Keratinocyte (primary cell): ENCODE results near the gene CENPL. TPM values are rescaled to one million over a fixed set of nuclear protein-coding genes. Genes with fewer than 3 reads are reported as not detected.

ENCODE experiments used
- DNase-seq: peaks from one replicate; pipeline ENCODE4 v3.0.0-alpha.2; 2011; ENCODE audit warnings: low read depth, missing footprints, low spot score
- FAIRE-seq: peaks from 2 replicates; lab custom pipeline; 2011; peaks lifted over from hg19 to GRCh38; lab: Jason Lieb, UNC
- H2AFZ ChIP-seq: 2 replicates; pipeline ENCODE4 v1.6.0; 2012; ENCODE audit warnings: low read length, control low read depth, inconsistent platforms; ENCODE audit not compliant: control insufficient read depth
- H3K27ac ChIP-seq: 2 replicates; pipeline ENCODE4 v1.5.1; 2011; ENCODE audit warnings: low read length; ENCODE audit not compliant: control insufficient read depth, insufficient read depth
- H3K27me3 ChIP-seq: 3 replicates; pipeline ENCODE4 v1.6.0; 2011; ENCODE audit warnings: low read length; ENCODE audit not compliant: control insufficient read depth, insufficient read depth; ENCODE audit errors: extremely low read depth
- H3K36me3 ChIP-seq, 2 experiments: 2 replicates in 1 of 2; 3 replicates in 1 of 2; pipeline ENCODE4 v1.5.1; 2011; ENCODE audit warnings: low read length in 2 of 2, mild to moderate bottlenecking in 1 of 2; ENCODE audit not compliant: control insufficient read depth in 2 of 2, insufficient read depth in 2 of 2; ENCODE audit errors: extremely low read depth in 1 of 2
- H3K4me1 ChIP-seq: 3 replicates; pipeline ENCODE4 v1.5.1; 2011; ENCODE audit warnings: low read length; ENCODE audit not compliant: control insufficient read depth, insufficient read depth; ENCODE audit errors: extremely low read depth
- H3K4me2 ChIP-seq: 3 replicates; pipeline ENCODE4 v1.6.0; 2011; ENCODE audit warnings: low read depth, low read length; ENCODE audit not compliant: control insufficient read depth, insufficient read depth; ENCODE audit errors: extremely low read depth
- H3K4me3 ChIP-seq, 3 experiments: fragments of 200-600 bp in 1 of 3; sonication (generic) in 1 of 3; 2 replicates in 2 of 3; 3 replicates in 1 of 3; pipeline ENCODE4 v1.5.1; 2011 to 2016; ENCODE audit warnings: low read length in 3 of 3, mild to moderate bottlenecking in 3 of 3, control low read depth in 2 of 3, inconsistent platforms in 1 of 3, low read depth in 1 of 3, mixed read lengths in 1 of 3, mixed run types in 1 of 3, moderate library complexity in 1 of 3; ENCODE audit not compliant: control insufficient read depth in 2 of 3, insufficient read depth in 2 of 3; ENCODE audit errors: extremely low read depth in 1 of 3
- H3K79me2 ChIP-seq: 2 replicates; pipeline ENCODE4 v1.6.0; 2012; ENCODE audit warnings: low read length; ENCODE audit not compliant: control insufficient read depth, insufficient read depth
- H3K9ac ChIP-seq: 3 replicates; pipeline ENCODE4 v1.6.0; 2011; ENCODE audit warnings: low read length; ENCODE audit not compliant: control insufficient read depth, insufficient read depth; ENCODE audit errors: extremely low read depth
- H3K9me1 ChIP-seq: 3 replicates; pipeline ENCODE4 v1.6.0; 2011; ENCODE audit warnings: low read length; ENCODE audit not compliant: control insufficient read depth, insufficient read depth; ENCODE audit errors: extremely low read depth
- H3K9me3 ChIP-seq: 2 replicates; pipeline ENCODE4 v1.5.1; 2012; ENCODE audit warnings: low read depth, low read length; ENCODE audit not compliant: control insufficient read depth
- H4K20me1 ChIP-seq: 3 replicates; pipeline ENCODE4 v1.6.0; 2011; ENCODE audit warnings: low read length; ENCODE audit not compliant: control insufficient read depth, insufficient read depth; ENCODE audit errors: extremely low read depth
- EZH2 ChIP-seq: IDR thresholded peaks from one replicate; pipeline ENCODE4 v1.6.1; 2012; ENCODE audit warnings: inconsistent platforms, mild to moderate bottlenecking, low read length, moderate library complexity
- dilution Hi-C: fragments of 300-500 bp; cut with MboI; formaldehyde crosslinking; loops from one replicate; pipeline ENCODE4 v1.7.0; 2020; ENCODE audit warnings: low sequenced_read_pairs; ENCODE audit not compliant: extremely low pct_ligation_motif_present
- polyA plus RNA-seq, 5 experiments: library from polyadenylated mRNA; depleted of rRNA in 3 of 5; stranded (reverse) in 3 of 5; stranded (forward) in 1 of 5; unstranded in 1 of 5; fragments of >200 nt; gene quantifications; 1 replicate in 1 of 5; 2 replicates in 3 of 5; 3 replicates in 1 of 5; pipeline versions ENCODE4 v1.2.1 to v1.2.3, GENCODE V29; 2011 to 2012; ENCODE audit warnings: missing spikeins in 2 of 5, low read depth in 1 of 5, low replicate concordance in 1 of 5
- TF ChIP-seq, protein P1 (sequence below), 3 experiments: IDR thresholded peaks in 1 of 3; conservative IDR thresholded peaks in 1 of 3; optimal IDR thresholded peaks in 1 of 3; 2 replicates in 2 of 3; 3 replicates in 1 of 3; pipeline versions ENCODE3 to v1.5.1; 2011; ENCODE audit warnings: low read length in 3 of 3, mild to moderate bottlenecking in 3 of 3, moderate library complexity in 2 of 3, control low read depth in 1 of 3, inconsistent platforms in 1 of 3; ENCODE audit not compliant: insufficient read depth in 2 of 3; ENCODE audit errors: extremely low read depth in 1 of 3

Gene CENPL
- polyA plus RNA-seq, 1 donor (not counting 4 experiments of a cell fraction or from before 2014, with no cell fraction given), result 9.4 TPM

DNA sequence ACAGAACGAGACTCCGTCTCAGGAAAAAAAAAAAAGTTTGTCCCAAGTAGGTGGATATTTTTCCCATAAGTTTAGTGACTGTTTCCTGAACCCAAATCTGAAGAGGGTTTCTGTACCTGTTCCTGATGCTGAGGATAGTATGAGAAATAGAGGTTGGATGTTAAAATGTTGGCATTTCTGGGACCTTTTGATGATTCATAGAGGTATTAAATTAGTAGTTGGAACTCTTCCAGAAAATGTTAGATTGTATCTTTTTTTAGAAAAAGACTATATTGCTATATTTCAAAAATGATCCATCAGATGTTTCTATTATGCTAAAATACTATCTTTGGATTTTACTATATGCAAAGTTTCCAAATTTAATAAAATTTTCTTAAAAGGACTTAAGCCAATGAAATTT lies 2.9 kb upstream of the CENPL start:
- H3K4me3 ChIP-seq, result no peak overlapping the region
- TF ChIP-seq, protein P1, sequence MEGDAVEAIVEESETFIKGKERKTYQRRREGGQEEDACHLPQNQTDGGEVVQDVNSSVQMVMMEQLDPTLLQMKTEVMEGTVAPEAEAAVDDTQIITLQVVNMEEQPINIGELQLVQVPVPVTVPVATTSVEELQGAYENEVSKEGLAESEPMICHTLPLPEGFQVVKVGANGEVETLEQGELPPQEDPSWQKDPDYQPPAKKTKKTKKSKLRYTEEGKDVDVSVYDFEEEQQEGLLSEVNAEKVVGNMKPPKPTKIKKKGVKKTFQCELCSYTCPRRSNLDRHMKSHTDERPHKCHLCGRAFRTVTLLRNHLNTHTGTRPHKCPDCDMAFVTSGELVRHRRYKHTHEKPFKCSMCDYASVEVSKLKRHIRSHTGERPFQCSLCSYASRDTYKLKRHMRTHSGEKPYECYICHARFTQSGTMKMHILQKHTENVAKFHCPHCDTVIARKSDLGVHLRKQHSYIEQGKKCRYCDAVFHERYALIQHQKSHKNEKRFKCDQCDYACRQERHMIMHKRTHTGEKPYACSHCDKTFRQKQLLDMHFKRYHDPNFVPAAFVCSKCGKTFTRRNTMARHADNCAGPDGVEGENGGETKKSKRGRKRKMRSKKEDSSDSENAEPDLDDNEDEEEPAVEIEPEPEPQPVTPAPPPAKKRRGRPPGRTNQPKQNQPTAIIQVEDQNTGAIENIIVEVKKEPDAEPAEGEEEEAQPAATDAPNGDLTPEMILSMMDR (optimal IDR thresholded peaks at IDR 0.05 in 1 of 3, IDR thresholded peaks at IDR 0.05 in 1 of 3, conservative IDR thresholded peaks at IDR 0.05 in 1 of 3; ENCODE audit: extremely low read depth in 1 of 3, insufficient read depth in 2 of 3, low read length in 3 of 3), result no peak
- TF ChIP-seq EZH2, result no peak

DNA sequence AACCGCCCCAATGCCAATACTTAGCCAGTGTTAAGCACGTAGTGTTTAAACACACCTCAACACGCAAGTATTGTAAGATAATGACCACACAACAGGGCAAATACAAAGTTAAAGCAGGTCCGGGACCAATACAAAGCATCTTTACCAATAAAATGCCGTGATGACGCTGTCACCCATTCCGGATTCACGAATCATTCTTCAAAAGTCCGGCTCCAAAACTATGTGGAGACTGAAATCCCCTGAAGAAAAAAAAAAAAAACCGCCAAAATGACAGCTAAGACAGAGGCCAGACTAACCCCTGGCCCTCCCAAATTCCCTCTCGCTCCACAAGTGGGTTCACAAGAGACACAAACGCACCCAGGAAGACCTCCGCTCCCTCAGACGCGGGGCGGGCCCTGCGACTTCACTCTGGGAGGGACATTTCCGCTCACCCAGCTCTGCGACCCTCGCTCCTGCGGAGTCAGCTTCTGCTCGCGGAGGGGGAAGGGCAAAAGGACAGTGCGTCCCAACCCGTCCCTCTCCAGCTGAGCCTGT lies 835 bp downstream of the CENPL start:
- TF ChIP-seq EZH2, result no peak
- TF ChIP-seq, protein P1 (optimal IDR thresholded peaks at IDR 0.05 in 1 of 3, IDR thresholded peaks at IDR 0.05 in 1 of 3, conservative IDR thresholded peaks at IDR 0.05 in 1 of 3; ENCODE audit: extremely low read depth in 1 of 3, insufficient read depth in 2 of 3, low read length in 3 of 3), result no peak
- peaks cover 3% of the 10 kb centered on the region for H3K9me1 ChIP-seq
- H3K4me1 ChIP-seq, result peaks cover 10% of the 10 kb centered on the region
- peak overlapping the region; percentile 75 to 93 (median 79) for H3K4me3 ChIP-seq
- H3K9ac ChIP-seq, result peak overlapping the region; percentile 97
- no peaks in the 10 kb centered on the region for H4K20me1 ChIP-seq
- dilution Hi-C loops, result no loop called here
- H3K27me3 ChIP-seq, result no peaks in the 10 kb centered on the region
- DNase-seq (no peak), FAIRE-seq (no peak)
- peak overlapping the region; percentile 97 for H3K27ac ChIP-seq
- peak overlapping the region; percentile 92 for H2AFZ ChIP-seq
- H3K9me3 ChIP-seq, result no peaks in the 10 kb centered on the region
- H3K4me2 ChIP-seq, result peak overlapping the region; percentile 97
- H3K36me3 ChIP-seq, result peaks cover 0 to 8% of the 10 kb centered on the region in 2 experiments
- peaks cover 50% of the 10 kb centered on the region for H3K79me2 ChIP-seq

More for the DNA sequence above, 2.9 kb upstream of the CENPL start:
- no peak for DNase-seq
- Histone ChIP-seq H3K4me1 (peaks cover 10% of the 10 kb centered on the region), H2AFZ (no peak overlapping the region), H4K20me1 (no peaks in the 10 kb centered on the region), H3K9me1 (no peaks in the 10 kb centered on the region), H3K9me3 (no peaks in the 10 kb centered on the region), H3K27ac (no peak overlapping the region), H3K36me3 (peaks cover 4 to 6% of the 10 kb centered on the region in 2 experiments), H3K9ac (no peak overlapping the region), H3K27me3 (no peaks in the 10 kb centered on the region), H3K4me2 (no peak overlapping the region), H3K79me2 (peaks cover 15% of the 10 kb centered on the region)
- no peak for FAIRE-seq
- dilution Hi-C loops, result no loop called here
